ENCODE data around the gene ZNF460. TPM values are rescaled to one million over a fixed set of nuclear protein-coding genes. Genes with fewer than 3 reads are reported as not detected.

The ZNF460 gene
- total and polyA plus RNA-seq, 2 of the 13 experiments (the other 11 are each of a cell fraction or from before 2014, with no cell fraction given) = 14.5 to 44.8 TPM

GRCh38 chr19:57240311-57241090, 39.8 kb upstream of the ZNF460 start, which contains the start of gene ZNF805 (continued):
- TF ChIP-seq ZNF616 (CRISPR knock-in tag; IDR thresholded peaks at IDR 0.05; ENCODE audit: low read depth) (no peak), ZNF713 (CRISPR knock-in tag; IDR thresholded peaks at IDR 0.05) (no peak), PHF20 (CRISPR knock-in tag; IDR thresholded peaks at IDR 0.05) (peak; percentile 99), AHR (CRISPR knock-in tag; IDR thresholded peaks at IDR 0.05) (no peak), RAD21 (CRISPR knock-in tag; IDR thresholded peaks at IDR 0.05) (0 out of 2 replicates have a peak, but pooled peaks have one; percentile 25), JUN (CRISPR knock-in tag; IDR thresholded peaks at IDR 0.05) (0 out of 2 replicates have a peak, but pooled peaks have one; percentile 38), ZBTB44 (CRISPR knock-in tag; IDR thresholded peaks at IDR 0.05) (no peak), ZNF678 (CRISPR knock-in tag; IDR thresholded peaks at IDR 0.05) (0 out of 2 replicates have a peak, but pooled peaks have one; percentile 24), PITX1 (CRISPR knock-in tag; IDR thresholded peaks at IDR 0.05) (peak; percentile 41; the same call in 1 of the 2 replicates), SALL1 (CRISPR knock-in tag; IDR thresholded peaks at IDR 0.05) (peak; percentile 58), AFF4 (CRISPR knock-in tag; IDR thresholded peaks at IDR 0.05) (no peak), ZSCAN30 (CRISPR knock-in tag; IDR thresholded peaks at IDR 0.05) (no peak), HNF1B (CRISPR knock-in tag; IDR thresholded peaks at IDR 0.05) (peak; percentile 94), KDM2A (CRISPR knock-in tag; IDR thresholded peaks at IDR 0.05; ENCODE audit: borderline replicate concordance, low read depth) (peak; percentile 92), PBX3 (CRISPR knock-in tag; IDR thresholded peaks at IDR 0.05; ENCODE audit: borderline replicate concordance) (0 out of 2 replicates have a peak, but pooled peaks have one; percentile 19), GLI4 (CRISPR knock-in tag; IDR thresholded peaks at IDR 0.05; ENCODE audit: borderline replicate concordance) (peak; percentile 33; the same call in 1 of the 2 replicates), ZHX1 (CRISPR knock-in tag; IDR thresholded peaks at IDR 0.05; ENCODE audit: low read depth) (no peak)
